ENCODE results near the gene ASRGL1. TPM values are rescaled to one million over a fixed set of nuclear protein-coding genes. Genes with fewer than 3 reads are reported as not detected.

The ASRGL1 gene
- total RNA-seq, result 1 to 10 TPM; 8.0 to 9.2 TPM

GRCh38 chr11:62337303-62338181 lies at the start of gene ASRGL1:
ASRGL1 (plus strand) TSS chr11:62337448; CDS start chr11:62337978, 530 bp downstream.

GRCh38 chr11:62298975-62299374 lies 38.3 kb upstream of the ASRGL1 start, which contains the start of gene SCGB1D4:
SCGB1D4 (minus strand) TSS chr11:62299075; CDS start chr11:62299010, 65 bp downstream.

GRCh38 chr11:62418733-62419132 lies 81.5 kb downstream of the ASRGL1 start, which contains the start of gene SCGB1A1:
SCGB1A1 (plus strand) TSS chr11:62419033; CDS start chr11:62419096, 63 bp downstream.

Other genes with a start within 250 kb of the ASRGL1 start
- gene INCENP, start 213.4 kb upstream of the ASRGL1 start, total RNA-seq, result 100 to 1,000 TPM; 136 to 137 TPM
- gene SCGB1D1, start 147.2 kb upstream of the ASRGL1 start, total RNA-seq, result not detected
- gene SCGB2A1, start 128.8 kb upstream of the ASRGL1 start, total RNA-seq, result not detected
- gene SCGB1D2, start 95.2 kb upstream of the ASRGL1 start, total RNA-seq, result not detected
- not detected for gene SCGB2A2, start 67.3 kb upstream of the ASRGL1 start, total RNA-seq
- not detected for gene SCGB1D4, start 38.4 kb upstream of the ASRGL1 start, total RNA-seq
- gene SCGB1A1, start 81.6 kb downstream of the ASRGL1 start, total RNA-seq, result not detected
- 100 to 1,000 TPM in 1 of 2 experiments, 10 to 100 TPM in 1; 96.0 to 111 TPM for gene AHNAK, start 209.4 kb downstream of the ASRGL1 start, total RNA-seq
- 1,000 to 10,000 TPM; 1,877 to 1,888 TPM for gene EEF1G, start 236.4 kb downstream of the ASRGL1 start, total RNA-seq

Data from activated naive CD4-positive, alpha-beta T cell treated with anti-CD3 and anti-CD28 coated beads, Interleukin-2, amount 10 ng/mL, durations not matched to agents 5 hours and 36 hours (primary cell).